ENCODE results near the gene POLR2H. TPM values are rescaled to one million over a fixed set of nuclear protein-coding genes. Genes with fewer than 3 reads are reported as not detected.

POLR2H gene
- total RNA-seq, 1 experiment from 2014 or later: 156 TPM

DNA sequence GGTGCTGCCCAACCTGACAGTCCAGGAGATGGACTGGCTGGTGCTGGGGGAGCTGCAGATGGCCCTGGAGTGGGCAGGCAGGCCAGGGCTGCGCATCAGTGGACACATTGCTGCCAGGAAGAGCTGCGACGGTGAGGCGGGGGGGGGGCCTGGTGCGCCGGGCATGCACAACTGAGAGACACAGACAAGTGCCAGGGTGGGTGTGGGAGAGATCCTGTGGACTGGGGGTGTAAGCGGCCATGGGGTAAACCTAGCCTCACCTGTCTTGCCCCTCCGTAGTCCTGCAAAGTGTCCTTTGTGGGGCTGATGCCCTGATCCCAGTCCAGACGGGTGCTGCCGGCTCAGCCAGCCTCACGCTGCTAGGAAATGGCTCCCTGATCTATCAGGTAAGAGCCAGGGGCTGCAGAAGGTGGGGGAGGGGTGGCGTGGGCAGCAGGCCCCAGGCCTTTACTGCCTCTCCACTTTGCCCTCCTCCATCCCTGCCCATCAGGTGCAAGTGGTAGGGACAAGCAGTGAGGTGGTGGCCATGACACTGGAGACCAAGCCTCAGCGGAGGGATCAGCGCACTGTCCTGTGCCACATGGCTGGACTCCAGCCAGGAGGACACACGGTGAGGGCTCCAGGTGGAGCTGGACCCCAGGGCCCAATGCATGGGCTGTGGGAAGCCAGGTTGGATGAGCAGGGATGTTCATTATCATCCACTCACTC lies 21.7 kb downstream of the POLR2H start:
- TF ChIP-seq SIN3A (IDR thresholded peaks at IDR 0.05; ENCODE audit: borderline replicate concordance, insufficient read depth, low read depth, low read length): no peak
- TF ChIP-seq POLR2AphosphoS5 (IDR thresholded peaks at IDR 0.05; ENCODE audit: low read depth, low read length): no peak
- TF ChIP-seq, protein P1, sequence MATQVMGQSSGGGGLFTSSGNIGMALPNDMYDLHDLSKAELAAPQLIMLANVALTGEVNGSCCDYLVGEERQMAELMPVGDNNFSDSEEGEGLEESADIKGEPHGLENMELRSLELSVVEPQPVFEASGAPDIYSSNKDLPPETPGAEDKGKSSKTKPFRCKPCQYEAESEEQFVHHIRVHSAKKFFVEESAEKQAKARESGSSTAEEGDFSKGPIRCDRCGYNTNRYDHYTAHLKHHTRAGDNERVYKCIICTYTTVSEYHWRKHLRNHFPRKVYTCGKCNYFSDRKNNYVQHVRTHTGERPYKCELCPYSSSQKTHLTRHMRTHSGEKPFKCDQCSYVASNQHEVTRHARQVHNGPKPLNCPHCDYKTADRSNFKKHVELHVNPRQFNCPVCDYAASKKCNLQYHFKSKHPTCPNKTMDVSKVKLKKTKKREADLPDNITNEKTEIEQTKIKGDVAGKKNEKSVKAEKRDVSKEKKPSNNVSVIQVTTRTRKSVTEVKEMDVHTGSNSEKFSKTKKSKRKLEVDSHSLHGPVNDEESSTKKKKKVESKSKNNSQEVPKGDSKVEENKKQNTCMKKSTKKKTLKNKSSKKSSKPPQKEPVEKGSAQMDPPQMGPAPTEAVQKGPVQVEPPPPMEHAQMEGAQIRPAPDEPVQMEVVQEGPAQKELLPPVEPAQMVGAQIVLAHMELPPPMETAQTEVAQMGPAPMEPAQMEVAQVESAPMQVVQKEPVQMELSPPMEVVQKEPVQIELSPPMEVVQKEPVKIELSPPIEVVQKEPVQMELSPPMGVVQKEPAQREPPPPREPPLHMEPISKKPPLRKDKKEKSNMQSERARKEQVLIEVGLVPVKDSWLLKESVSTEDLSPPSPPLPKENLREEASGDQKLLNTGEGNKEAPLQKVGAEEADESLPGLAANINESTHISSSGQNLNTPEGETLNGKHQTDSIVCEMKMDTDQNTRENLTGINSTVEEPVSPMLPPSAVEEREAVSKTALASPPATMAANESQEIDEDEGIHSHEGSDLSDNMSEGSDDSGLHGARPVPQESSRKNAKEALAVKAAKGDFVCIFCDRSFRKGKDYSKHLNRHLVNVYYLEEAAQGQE (IDR thresholded peaks at IDR 0.05; ENCODE audit: insufficient read depth in 1 of 2, low read depth in 2 of 2, low read length in 1 of 2): no peak
- TF ChIP-seq, protein P2, sequence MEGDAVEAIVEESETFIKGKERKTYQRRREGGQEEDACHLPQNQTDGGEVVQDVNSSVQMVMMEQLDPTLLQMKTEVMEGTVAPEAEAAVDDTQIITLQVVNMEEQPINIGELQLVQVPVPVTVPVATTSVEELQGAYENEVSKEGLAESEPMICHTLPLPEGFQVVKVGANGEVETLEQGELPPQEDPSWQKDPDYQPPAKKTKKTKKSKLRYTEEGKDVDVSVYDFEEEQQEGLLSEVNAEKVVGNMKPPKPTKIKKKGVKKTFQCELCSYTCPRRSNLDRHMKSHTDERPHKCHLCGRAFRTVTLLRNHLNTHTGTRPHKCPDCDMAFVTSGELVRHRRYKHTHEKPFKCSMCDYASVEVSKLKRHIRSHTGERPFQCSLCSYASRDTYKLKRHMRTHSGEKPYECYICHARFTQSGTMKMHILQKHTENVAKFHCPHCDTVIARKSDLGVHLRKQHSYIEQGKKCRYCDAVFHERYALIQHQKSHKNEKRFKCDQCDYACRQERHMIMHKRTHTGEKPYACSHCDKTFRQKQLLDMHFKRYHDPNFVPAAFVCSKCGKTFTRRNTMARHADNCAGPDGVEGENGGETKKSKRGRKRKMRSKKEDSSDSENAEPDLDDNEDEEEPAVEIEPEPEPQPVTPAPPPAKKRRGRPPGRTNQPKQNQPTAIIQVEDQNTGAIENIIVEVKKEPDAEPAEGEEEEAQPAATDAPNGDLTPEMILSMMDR (IDR thresholded peaks at IDR 0.05): no peak
- BruUV-seq (replicated peaks): no TSS peak
- no peak for DNase-seq (ENCODE audit: low read depth, low spot score)
- Histone ChIP-seq H3K27ac (ENCODE audit: low read length) (no peak overlapping the region), H3K36me3 (ENCODE audit: control insufficient read depth, insufficient read depth, low read length) (no peaks in the 10 kb centered on the region), H3K4me3 (ENCODE audit: low read depth in 2 of 2, low read length in 2 of 2) (no peak overlapping the region), H3K9me3 (ENCODE audit: control insufficient read depth, insufficient read depth, low read depth, low read length) (no peaks in the 10 kb centered on the region), H3K4me1 (ENCODE audit: control insufficient read depth, insufficient read depth, low read length) (no peaks in the 10 kb centered on the region), H3K27me3 (ENCODE audit: control insufficient read depth, insufficient read depth, low read length) (peaks cover 8% of the 10 kb centered on the region; the same call in 1 of the 2 replicates)
- peak; percentile 12 for ATAC-seq
- ChIA-PET POLR2A (no interaction called here), CTCF (no interaction called here)
- in situ Hi-C loops (cut with HindIII; ENCODE audit: low pct_unique_long_range_greater_than_20kb, low sequenced_read_pairs): no loop called here
- intact Hi-C loops (cut with micrococcal nuclease; ENCODE audit: unreplicated experiment): no loop called here

- intact Hi-C loops (cut with micrococcal nuclease; ENCODE audit: unreplicated experiment) (no loop called here), in situ Hi-C loops (cut with HindIII; ENCODE audit: low pct_unique_long_range_greater_than_20kb, low sequenced_read_pairs) (no loop called here)
- Histone ChIP-seq H3K4me1 (ENCODE audit: control insufficient read depth, insufficient read depth, low read length) (no peaks in the 10 kb centered on the region), H3K27ac (ENCODE audit: low read length) (no peak overlapping the region), H3K4me3 (ENCODE audit: low read depth in 2 of 2, low read length in 2 of 2) (no peak overlapping the region), H3K36me3 (ENCODE audit: control insufficient read depth, insufficient read depth, low read length) (no peaks in the 10 kb centered on the region), H3K27me3 (ENCODE audit: control insufficient read depth, insufficient read depth, low read length) (peaks cover 6% of the 10 kb centered on the region; the same call in 1 of the 2 replicates), H3K9me3 (ENCODE audit: control insufficient read depth, insufficient read depth, low read depth, low read length) (no peaks in the 10 kb centered on the region)
- CTCF ChIA-PET: no interaction called here
- no peak for DNase-seq (ENCODE audit: low read depth, low spot score)
- ATAC-seq: no peak
- TF ChIP-seq TCF7L2 (IDR thresholded peaks at IDR 0.05; ENCODE audit: low read depth, low read length) (no peak), SIN3A (IDR thresholded peaks at IDR 0.05; ENCODE audit: borderline replicate concordance, insufficient read depth, low read depth, low read length) (no peak), POLR2AphosphoS5 (IDR thresholded peaks at IDR 0.05; ENCODE audit: low read depth, low read length) (no peak)
- TF ChIP-seq, protein P1 (IDR thresholded peaks at IDR 0.05; ENCODE audit: insufficient read depth in 1 of 2, low read depth in 2 of 2, low read length in 1 of 2): no peak
- POLR2A ChIA-PET: no interaction called here
- no TSS peak for BruUV-seq (replicated peaks)
Measured at GRCh38 chr3:184384342-184384741, 22.8 kb downstream of the POLR2H start.

Data from Panc1 (cell line).